IPS DF 6.9 (cell line): ENCODE measurements around the gene RFC2.

Source experiments
- DNase-seq: peaks from one replicate; pipeline ENCODE4 v3.0.0-alpha.2; 2013; ENCODE audit warnings: low read depth, low spot score
- H3K27ac ChIP-seq: one replicate; pipeline ENCODE4 v1.5.1; 2013; ENCODE audit warnings: low read length, control low read depth
- H3K27me3 ChIP-seq: 2 replicates; pipeline ENCODE4 v1.6.1; 2013; ENCODE audit warnings: mild to moderate bottlenecking, low read length; ENCODE audit not compliant: control insufficient read depth, insufficient read depth
- H3K36me3 ChIP-seq: 2 replicates; pipeline ENCODE4 v1.6.1; 2013; ENCODE audit warnings: low read length; ENCODE audit not compliant: control insufficient read depth, insufficient read depth
- H3K4me1 ChIP-seq: 2 replicates; pipeline ENCODE4 v1.6.1; 2013; ENCODE audit warnings: low read length; ENCODE audit not compliant: control insufficient read depth, insufficient read depth
- H3K4me3 ChIP-seq: 2 replicates; pipeline ENCODE4 v1.5.1; 2013; ENCODE audit warnings: mild to moderate bottlenecking, low read length
- H3K9me3 ChIP-seq: 2 replicates; pipeline ENCODE4 v1.6.1; 2013; ENCODE audit warnings: low read length, inconsistent platforms; ENCODE audit not compliant: control insufficient read depth, insufficient read depth
- WGBS: extraction: QIAGEN DNeasy Blood & Tissue Kit; methylation state at CpG from one replicate; pipeline ENCODE4 v1.1.7; 2013; ENCODE audit warnings: mixed read lengths, missing lambda C conversion rate; ENCODE audit not compliant: insufficient read length, insufficient coverage; 5-methylcytosine and 5-hydroxymethylcytosine counted together

The RFC2 gene

GRCh38 chr7:74187915-74188675, 66.1 kb downstream of the RFC2 start:
- Histone ChIP-seq H3K9me3 (no peaks in the 10 kb centered on the region), H3K4me1 (no peaks in the 10 kb centered on the region), H3K27ac (no peak overlapping the region), H3K27me3 (no peaks in the 10 kb centered on the region), H3K36me3 (peaks cover 25% of the 10 kb centered on the region), H3K4me3 (no peak overlapping the region)
- no peak for DNase-seq
- no CpG with 5 or more reads among the region's 11 CpGs for WGBS

GRCh38 chr7:74185636-74186035, 68.6 kb downstream of the RFC2 start:
- no peak overlapping the region for H3K4me3 ChIP-seq
- no peaks in the 10 kb centered on the region for H3K9me3 ChIP-seq
- H3K27me3 ChIP-seq: no peaks in the 10 kb centered on the region
- H3K36me3 ChIP-seq: peaks cover 20% of the 10 kb centered on the region
- no peak for DNase-seq
- no peaks in the 10 kb centered on the region for H3K4me1 ChIP-seq
- WGBS: no CpG with 5 or more reads among the region's 5 CpGs
- no peak overlapping the region for H3K27ac ChIP-seq

- peaks cover 17% of the 10 kb centered on the region for H3K36me3 ChIP-seq
- no peaks in the 10 kb centered on the region for H3K9me3 ChIP-seq
- H3K4me1 ChIP-seq: no peaks in the 10 kb centered on the region
- WGBS: 100% methylated on average over 2 of the region's 6 CpGs
- no peak for DNase-seq
- H3K4me3 ChIP-seq: no peak overlapping the region
- H3K27me3 ChIP-seq: no peaks in the 10 kb centered on the region
- no peak overlapping the region for H3K27ac ChIP-seq
Measured at GRCh38 chr7:74185016-74185415, 69.2 kb downstream of the RFC2 start.

GRCh38 chr7:74183653-74184450, 70.3 kb downstream of the RFC2 start:
- no peak overlapping the region for H3K4me3 ChIP-seq
- no peak overlapping the region for H3K27ac ChIP-seq
- H3K27me3 ChIP-seq: no peaks in the 10 kb centered on the region
- DNase-seq: no peak
- H3K9me3 ChIP-seq: no peaks in the 10 kb centered on the region
- no peaks in the 10 kb centered on the region for H3K4me1 ChIP-seq
- peaks cover 15% of the 10 kb centered on the region for H3K36me3 ChIP-seq
- WGBS: no CpG with 5 or more reads among the region's 7 CpGs

GRCh38 chr7:74183142-74183541, 71.1 kb downstream of the RFC2 start:
- no CpG with 5 or more reads among the region's 3 CpGs for WGBS
- Histone ChIP-seq H3K36me3 (peaks cover 8% of the 10 kb centered on the region; the same call in 1 of the 2 replicates), H3K4me1 (no peaks in the 10 kb centered on the region), H3K27me3 (no peaks in the 10 kb centered on the region), H3K4me3 (no peak overlapping the region), H3K27ac (no peak overlapping the region), H3K9me3 (no peaks in the 10 kb centered on the region)
- no peak for DNase-seq

- Histone ChIP-seq H3K9me3 (no peaks in the 10 kb centered on the region), H3K27me3 (no peaks in the 10 kb centered on the region), H3K4me3 (no peak overlapping the region), H3K4me1 (no peaks in the 10 kb centered on the region), H3K27ac (no peak overlapping the region), H3K36me3 (peaks cover 4% of the 10 kb centered on the region; the same call in 1 of the 2 replicates)
- DNase-seq: no peak
- no CpG with 5 or more reads among the region's 6 CpGs for WGBS
Measured at GRCh38 chr7:74182453-74183090, 71.6 kb downstream of the RFC2 start.

- Histone ChIP-seq H3K4me1 (no peaks in the 10 kb centered on the region), H3K27me3 (no peaks in the 10 kb centered on the region), H3K36me3 (peaks cover 4% of the 10 kb centered on the region; the same call in 1 of the 2 replicates), H3K27ac (no peak overlapping the region), H3K4me3 (no peak overlapping the region), H3K9me3 (no peaks in the 10 kb centered on the region)
- WGBS: no CpG with 5 or more reads among the region's 5 CpGs
- no peak for DNase-seq
Measured at GRCh38 chr7:74181821-74182220, 72.4 kb downstream of the RFC2 start.
